ENCODE results near the gene SLC22A4. TPM values are rescaled to one million over a fixed set of nuclear protein-coding genes. Genes with fewer than 3 reads are reported as not detected.

SLC22A4 gene
- total RNA-seq, 2 experiments from 2014 or later = 1.9 to 2.0 TPM

- no peak overlapping the region for H3K4me3 Mint-ChIP-seq
- H3K27ac Mint-ChIP-seq = no peak overlapping the region
- peaks cover 1% of the 10 kb centered on the region for H3K9me3 Mint-ChIP-seq
- CTCF ChIA-PET = interaction anchor here (0.8 kb wide), 1 partner anchor 73 kb away, joined by 3 read pairs; no protein-coding TSS in a partner anchor
- H3K4me1 Mint-ChIP-seq (ENCODE audit: low read depth) = no peaks in the 10 kb centered on the region
- intact Hi-C loops (cut with micrococcal nuclease) = no loop called here
- H3K27me3 Mint-ChIP-seq (ENCODE audit: low read depth) = no peaks in the 10 kb centered on the region
- H3K36me3 Mint-ChIP-seq (ENCODE audit: low read depth) = peaks cover 7% of the 10 kb centered on the region
- no peak for DNase-seq
Observed at GRCh38 chr5:132344775-132345514, 50.8 kb downstream of the SLC22A4 start.

- intact Hi-C loops (cut with micrococcal nuclease) = no loop called here
Observed at GRCh38 chr5:132353486-132353995, 59.3 kb downstream of the SLC22A4 start.

DNA sequence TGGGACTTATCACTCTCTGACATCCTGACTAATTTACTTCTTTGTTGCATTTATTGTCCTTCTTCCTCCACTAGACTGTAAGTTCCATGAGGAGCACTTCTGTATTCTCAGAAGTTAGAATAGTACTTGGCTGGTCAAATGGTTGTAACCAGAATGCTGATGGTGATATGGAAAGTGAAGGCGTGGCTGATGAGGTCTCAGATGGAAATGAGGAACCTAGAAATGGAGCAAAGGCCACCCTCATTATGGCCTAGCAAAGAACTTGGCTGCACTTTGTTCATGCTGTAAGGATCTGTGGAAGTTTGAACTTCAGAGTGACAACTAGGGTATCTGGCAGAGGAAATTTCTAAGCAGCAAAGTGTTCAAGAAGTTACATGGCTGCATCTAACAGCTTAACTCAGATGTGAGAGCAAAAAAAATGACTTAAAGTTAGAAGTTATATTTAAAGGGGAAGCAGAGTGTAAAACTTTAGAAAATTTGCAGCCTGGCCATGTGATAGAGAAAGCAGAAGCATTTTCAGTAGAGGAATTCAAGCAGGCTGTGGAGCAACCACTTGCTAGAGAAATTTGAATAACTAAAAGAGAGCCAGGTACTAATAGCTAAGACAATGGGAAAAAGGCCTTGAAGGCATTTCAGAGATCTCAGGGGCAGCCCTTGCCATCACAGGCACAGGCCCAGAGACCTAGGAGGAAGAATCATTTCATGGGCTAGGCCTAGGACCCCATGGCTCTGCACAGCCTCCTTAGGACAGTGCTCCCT, 60.4 kb downstream of the SLC22A4 start:
- no peak overlapping the region for H3K27ac Mint-ChIP-seq
- intact Hi-C loops (cut with micrococcal nuclease) = no loop called here
- CTCF ChIA-PET = interaction anchor here (0.5 to 1.2 kb wide), 2 partner anchors 14 to 22 kb away, joined by 3 read pairs; no protein-coding TSS in a partner anchor
- peaks cover 11% of the 10 kb centered on the region for H3K36me3 Mint-ChIP-seq (ENCODE audit: low read depth)
- no peak overlapping the region for H3K4me3 Mint-ChIP-seq
- no peaks in the 10 kb centered on the region for H3K4me1 Mint-ChIP-seq (ENCODE audit: low read depth)
- H3K27me3 Mint-ChIP-seq (ENCODE audit: low read depth) = no peaks in the 10 kb centered on the region
- no peak for DNase-seq
- H3K9me3 Mint-ChIP-seq = peaks cover 1% of the 10 kb centered on the region

More at GRCh38 chr5:132353486-132353995, 59.3 kb downstream of the SLC22A4 start:
- no peak overlapping the region for H3K4me3 Mint-ChIP-seq
- no peak for DNase-seq
- peaks cover 14% of the 10 kb centered on the region for H3K36me3 Mint-ChIP-seq (ENCODE audit: low read depth)
- CTCF ChIA-PET = no interaction called here
- H3K4me1 Mint-ChIP-seq (ENCODE audit: low read depth) = no peaks in the 10 kb centered on the region
- no peak overlapping the region for H3K27ac Mint-ChIP-seq
- peaks cover 1% of the 10 kb centered on the region for H3K9me3 Mint-ChIP-seq
- H3K27me3 Mint-ChIP-seq (ENCODE audit: low read depth) = no peaks in the 10 kb centered on the region

DNA sequence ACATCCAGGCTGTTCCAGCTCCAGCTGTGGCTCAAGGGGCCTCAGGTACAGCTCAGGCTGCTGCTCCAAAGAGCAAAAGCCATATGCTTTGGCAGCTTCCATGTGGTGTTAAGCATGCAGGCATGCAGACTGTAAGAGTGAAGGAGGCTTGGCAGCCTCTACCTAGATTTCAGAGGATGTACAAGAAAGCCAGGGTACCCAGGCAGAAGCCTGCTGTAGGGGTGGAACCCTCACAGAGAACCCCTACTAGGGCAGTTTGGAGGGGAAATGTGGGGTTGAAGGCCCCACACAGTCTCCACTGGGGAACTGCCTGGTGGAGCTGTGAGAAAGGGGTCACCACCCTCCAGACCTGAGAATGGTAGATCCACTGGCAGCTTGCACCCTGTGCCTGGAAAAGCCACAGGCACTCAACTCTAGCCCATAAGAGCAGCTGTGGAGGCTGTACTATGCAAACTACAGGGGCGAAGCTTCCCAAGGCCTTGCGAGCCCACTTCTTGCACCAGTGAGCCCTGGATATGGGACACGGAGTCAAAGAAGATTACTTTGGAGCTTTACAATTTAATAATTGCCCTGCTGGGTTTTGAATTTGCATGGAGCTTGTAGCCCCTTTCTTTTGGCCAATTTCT, 61.1 kb downstream of the SLC22A4 start:
- no peaks in the 10 kb centered on the region for H3K4me1 Mint-ChIP-seq (ENCODE audit: low read depth)
- CTCF ChIA-PET = interaction anchor here (1.2 kb wide), 1 partner anchor 13 kb away, joined by 3 read pairs; no protein-coding TSS in a partner anchor
- intact Hi-C loops (cut with micrococcal nuclease) = no loop called here
- no peak for DNase-seq
- no peak overlapping the region for H3K27ac Mint-ChIP-seq
- H3K9me3 Mint-ChIP-seq = no peaks in the 10 kb centered on the region
- no peak overlapping the region for H3K4me3 Mint-ChIP-seq
- no peaks in the 10 kb centered on the region for H3K27me3 Mint-ChIP-seq (ENCODE audit: low read depth)
- peaks cover 4% of the 10 kb centered on the region for H3K36me3 Mint-ChIP-seq (ENCODE audit: low read depth)

DNA sequence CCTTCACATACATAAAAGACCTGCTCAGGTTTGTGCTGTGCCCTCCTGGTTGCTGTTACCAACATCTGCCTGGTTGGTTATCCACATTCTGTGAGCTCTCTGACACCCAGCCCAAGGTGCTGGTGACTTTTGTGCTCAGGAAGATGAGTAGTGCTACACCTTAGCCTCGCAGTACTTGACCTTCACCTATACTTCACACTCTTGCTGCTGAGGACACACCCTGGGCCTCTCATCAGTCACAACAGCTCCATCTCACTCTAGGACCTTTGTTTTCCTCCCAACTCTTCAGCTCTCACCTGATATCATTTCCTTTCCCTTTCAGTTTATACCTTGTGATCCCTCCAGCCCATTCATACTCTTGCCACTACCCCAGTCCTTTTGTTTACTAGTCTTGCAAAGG, 64.6 kb downstream of the SLC22A4 start:
- Mint-ChIP-seq H3K27ac (no peak overlapping the region), H3K27me3 (ENCODE audit: low read depth) (no peaks in the 10 kb centered on the region), H3K36me3 (ENCODE audit: low read depth) (peaks cover 2% of the 10 kb centered on the region), H3K4me3 (no peak overlapping the region), H3K9me3 (no peaks in the 10 kb centered on the region), H3K4me1 (ENCODE audit: low read depth) (no peaks in the 10 kb centered on the region)
- DNase-seq = no peak
- CTCF ChIA-PET = interaction anchor here (1.2 kb wide), 1 partner anchor 87 kb away, joined by 4 read pairs; no protein-coding TSS in a partner anchor
- intact Hi-C loops (cut with micrococcal nuclease) = no loop called here

DNA sequence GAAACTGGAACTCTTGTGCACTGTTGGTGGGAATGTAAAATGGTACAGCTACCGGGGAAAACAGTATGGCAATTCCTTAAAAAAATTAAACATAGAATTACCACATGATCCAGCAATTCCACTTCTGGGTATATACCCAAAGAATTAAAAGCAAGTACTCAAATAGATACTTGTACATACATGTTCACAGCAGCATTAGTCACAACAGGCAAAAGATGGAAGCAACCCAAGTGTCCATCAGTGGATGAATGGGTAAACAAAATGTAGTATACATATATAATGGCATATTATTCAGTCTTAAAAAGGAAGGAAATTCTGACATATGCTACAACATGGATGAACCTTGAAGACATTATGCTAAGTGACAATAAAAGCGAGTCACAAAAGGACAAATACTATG, 67.9 kb downstream of the SLC22A4 start:
- H3K36me3 Mint-ChIP-seq (ENCODE audit: low read depth) = peaks cover 4% of the 10 kb centered on the region
- intact Hi-C loops (cut with micrococcal nuclease) = no loop called here
- CTCF ChIA-PET = no interaction called here
- no peaks in the 10 kb centered on the region for H3K9me3 Mint-ChIP-seq
- H3K27ac Mint-ChIP-seq = no peak overlapping the region
- H3K27me3 Mint-ChIP-seq (ENCODE audit: low read depth) = no peaks in the 10 kb centered on the region
- H3K4me3 Mint-ChIP-seq = no peak overlapping the region
- no peaks in the 10 kb centered on the region for H3K4me1 Mint-ChIP-seq (ENCODE audit: low read depth)
- no peak for DNase-seq

DNA sequence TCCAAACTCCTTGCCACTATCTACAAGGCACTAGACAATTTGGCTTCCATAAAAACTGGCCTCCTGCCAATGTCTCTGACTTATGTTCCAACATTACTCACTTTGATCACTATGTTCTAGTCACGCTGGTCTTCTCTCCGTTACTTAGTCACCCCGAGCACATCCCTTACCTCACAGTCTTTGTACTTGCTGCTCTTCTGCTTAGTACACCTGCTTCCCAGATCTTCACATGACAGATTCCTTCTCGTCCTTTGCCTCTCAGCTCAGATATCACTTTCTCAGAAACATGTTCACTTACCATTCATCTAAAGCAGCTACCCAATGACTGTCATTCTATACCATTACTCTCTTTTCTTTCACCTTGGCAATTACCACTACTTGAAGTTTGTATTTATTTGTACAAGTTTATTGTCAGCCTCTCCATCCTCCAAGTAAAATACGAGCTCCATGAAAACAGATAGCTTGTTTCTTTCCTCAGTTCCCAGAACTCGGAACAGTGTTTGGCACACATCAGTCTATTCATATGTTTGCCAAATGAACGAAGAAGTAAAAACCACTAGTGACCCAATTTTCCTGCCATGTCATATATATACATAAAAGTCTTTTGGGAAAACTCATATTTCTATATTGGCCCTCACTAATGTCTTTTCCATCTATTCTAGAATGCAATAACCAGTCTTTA, 69.4 kb downstream of the SLC22A4 start:
- Mint-ChIP-seq H3K4me3 (no peak overlapping the region), H3K27ac (no peak overlapping the region), H3K36me3 (ENCODE audit: low read depth) (peaks cover 4% of the 10 kb centered on the region), H3K9me3 (no peaks in the 10 kb centered on the region), H3K4me1 (ENCODE audit: low read depth) (no peaks in the 10 kb centered on the region), H3K27me3 (ENCODE audit: low read depth) (no peaks in the 10 kb centered on the region)
- intact Hi-C loops (cut with micrococcal nuclease) = no loop called here
- peak; percentile 34 for DNase-seq
- CTCF ChIA-PET = no interaction called here

GRCh38 chr5:132364319-132364718, 70.1 kb downstream of the SLC22A4 start:
- no peak for DNase-seq
- CTCF ChIA-PET = interaction anchor here (1.2 kb wide), 1 partner anchor 22 kb away, joined by 4 read pairs; no protein-coding TSS in a partner anchor
- intact Hi-C loops (cut with micrococcal nuclease) = no loop called here
- H3K36me3 Mint-ChIP-seq (ENCODE audit: low read depth) = peaks cover 4% of the 10 kb centered on the region
- H3K4me1 Mint-ChIP-seq (ENCODE audit: low read depth) = peaks cover 3% of the 10 kb centered on the region
- H3K27ac Mint-ChIP-seq = no peak overlapping the region
- H3K27me3 Mint-ChIP-seq (ENCODE audit: low read depth) = no peaks in the 10 kb centered on the region
- no peak overlapping the region for H3K4me3 Mint-ChIP-seq
- no peaks in the 10 kb centered on the region for H3K9me3 Mint-ChIP-seq

GRCh38 chr5:132365213-132365612, 71.0 kb downstream of the SLC22A4 start:
- Mint-ChIP-seq H3K9me3 (no peaks in the 10 kb centered on the region), H3K4me3 (no peak overlapping the region), H3K36me3 (ENCODE audit: low read depth) (peaks cover 4% of the 10 kb centered on the region), H3K4me1 (ENCODE audit: low read depth) (peaks cover 3% of the 10 kb centered on the region), H3K27me3 (ENCODE audit: low read depth) (no peaks in the 10 kb centered on the region), H3K27ac (no peak overlapping the region)
- DNase-seq = no peak
- intact Hi-C loops (cut with micrococcal nuclease) = loop anchor here (5.0 kb wide), 1 partner anchor 303 kb away; the partner anchor contains the start of gene IL3
- CTCF ChIA-PET = interaction anchor here (0.8 to 1.8 kb wide), 3 partner anchors 21 to 433 kb away, joined by 4 to 8 read pairs (median 5); no protein-coding TSS in a partner anchor

DNA sequence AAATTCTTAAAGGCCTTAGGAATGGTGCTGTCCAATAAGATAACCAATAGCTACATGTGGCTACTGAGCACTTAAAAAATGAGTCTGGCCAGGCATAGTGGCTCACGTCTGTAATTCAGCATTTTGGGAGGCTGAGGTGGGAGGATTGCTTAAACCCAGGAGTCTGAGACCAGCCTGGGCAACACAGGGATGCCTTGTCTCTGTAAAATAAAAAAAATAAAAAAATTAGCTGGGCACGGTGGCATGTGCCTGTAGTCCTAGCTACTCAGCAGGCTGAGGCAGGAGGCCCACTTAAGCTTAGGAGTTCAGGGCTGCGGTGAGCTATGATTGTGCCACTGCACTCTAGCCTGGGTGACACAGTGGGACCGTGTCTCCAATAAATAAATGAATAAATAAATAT, 74.0 kb downstream of the SLC22A4 start:
- Mint-ChIP-seq H3K9me3 (no peaks in the 10 kb centered on the region), H3K4me3 (no peak overlapping the region), H3K4me1 (ENCODE audit: low read depth) (peaks cover 22% of the 10 kb centered on the region), H3K27me3 (ENCODE audit: low read depth) (no peaks in the 10 kb centered on the region), H3K27ac (no peak overlapping the region), H3K36me3 (ENCODE audit: low read depth) (peaks cover 4% of the 10 kb centered on the region)
- CTCF ChIA-PET = interaction anchor here (0.5 to 2.9 kb wide), 7 partner anchors 14 to 712 kb away, joined by 3 to 14 read pairs (median 4); no protein-coding TSS in a partner anchor
- intact Hi-C loops (cut with micrococcal nuclease) = loop anchor here (5.0 kb wide), 1 partner anchor 306 kb away; the partner anchor contains the start of gene IL3
- DNase-seq = no peak

- Mint-ChIP-seq H3K27ac (peak overlapping the region; percentile 17), H3K4me3 (peak overlapping the region; percentile 77), H3K9me3 (no peaks in the 10 kb centered on the region), H3K36me3 (ENCODE audit: low read depth) (peaks cover 2% of the 10 kb centered on the region), H3K27me3 (ENCODE audit: low read depth) (no peaks in the 10 kb centered on the region), H3K4me1 (ENCODE audit: low read depth) (peaks cover 22% of the 10 kb centered on the region)
- no peak for DNase-seq
- CTCF ChIA-PET = interaction anchor here (0.6 to 2.9 kb wide), 9 partner anchors 17 to 497 kb away, joined by 3 to 14 read pairs (median 6); partner anchors contain the start of gene SLC22A4
- intact Hi-C loops (cut with micrococcal nuclease) = loop anchor here (1.0 to 5.0 kb wide), 4 partner anchors 74 to 307 kb away; partner anchors contain the start of gene IL3
Observed at GRCh38 chr5:132369007-132369473, 74.8 kb downstream of the SLC22A4 start.

Measured in activated naive CD4-positive, alpha-beta T cell treated with anti-CD3 and anti-CD28 coated beads for 36 hours (primary cell).